H1 (cell line): ENCODE measurements around the gene HYAL4. TPM values are rescaled to one million over a fixed set of nuclear protein-coding genes. Genes with fewer than 3 reads are reported as not detected.

Experiments
- CTCF ChIA-PET: fragments of 300-600 bp; sonication (Branson Sonifier 250); formaldehyde crosslinking; loops from one replicate; lab custom pipeline; 2021; ENCODE audit not compliant: partially characterized antibody; lab: Charles Lee
- POLR2A ChIA-PET: fragments of 300-600 bp; sonication (Branson Sonifier 250); formaldehyde crosslinking; loops from one replicate; lab custom pipeline; 2021; ENCODE audit warnings: inconsistent platforms; ENCODE audit not compliant: partially characterized antibody; lab: Charles Lee
- DNase-seq, 2 experiments: peaks; one replicate each; pipeline versions ENCODE4 v3.0.0 to v3.0.0-alpha.2; 2010 to 2022; ENCODE audit warnings: low spot score in 2 of 2, low read depth in 1 of 2, mixed read lengths in 1 of 2
- FAIRE-seq: peaks from 2 replicates; lab custom pipeline; 2011; peaks lifted over from hg19 to GRCh38; lab: Jason Lieb, UNC
- H2AFZ ChIP-seq: 2 replicates; pipeline ENCODE4 v1.8.1; 2012; ENCODE audit warnings: low read length, inconsistent platforms
- H2AK5ac ChIP-seq: 2 replicates; pipeline ENCODE4 v1.6.1; 2013; ENCODE audit warnings: low read depth, low read length
- H2BK120ac ChIP-seq: replicated peaks from 2 replicates; pipeline ENCODE3; 2013; ENCODE audit warnings: low read depth, low read length, inconsistent platforms
- H2BK12ac ChIP-seq: 2 replicates; pipeline ENCODE4 v1.6.1; 2013; ENCODE audit warnings: low read depth, low read length
- H2BK15ac ChIP-seq: 2 replicates; pipeline ENCODE4 v1.6.1; 2013; ENCODE audit warnings: low read length
- H2BK20ac ChIP-seq: 2 replicates; pipeline ENCODE4 v1.6.1; 2013; ENCODE audit warnings: low read length
- H2BK5ac ChIP-seq: 2 replicates; pipeline ENCODE4 v1.6.1; 2013; ENCODE audit warnings: low read depth, low read length
- H3K14ac ChIP-seq: 2 replicates; pipeline ENCODE4 v1.6.1; 2013; ENCODE audit warnings: inconsistent platforms; ENCODE audit not compliant: insufficient read length
- H3K18ac ChIP-seq: 2 replicates; pipeline ENCODE4 v1.6.1; 2013; ENCODE audit warnings: low read length; ENCODE audit errors: extremely low read depth
- H3K23ac ChIP-seq: 2 replicates; pipeline ENCODE4 v1.6.1; 2013; ENCODE audit warnings: inconsistent platforms; ENCODE audit not compliant: insufficient read length
- H3K23me2 ChIP-seq: 2 replicates; pipeline ENCODE4 v1.6.1; 2013; ENCODE audit warnings: low read depth, low read length
- H3K27ac ChIP-seq: 2 replicates; pipeline ENCODE4 v1.6.1; 2011; ENCODE audit warnings: low read depth, low read length, inconsistent platforms
- H3K27me3 ChIP-seq, 4 experiments: replicated peaks in 1 of 4; 1 replicate in 1 of 4; 2 replicates in 3 of 4; pipeline versions ENCODE4 v1.6.1 to v1.8.1; 2011 to 2013; ENCODE audit warnings: low read length in 3 of 4, mild to moderate bottlenecking in 3 of 4, inconsistent platforms in 2 of 4, mixed read lengths in 2 of 4, moderate library complexity in 1 of 4; ENCODE audit not compliant: control insufficient read depth in 3 of 4, insufficient read depth in 3 of 4; ENCODE audit errors: extremely low read depth in 1 of 4
- H3K36me3 ChIP-seq, 4 experiments: 2 replicates each; pipeline versions ENCODE4 v1.6.1 to v1.8.1; 2011 to 2013; ENCODE audit warnings: mild to moderate bottlenecking in 4 of 4, low read length in 3 of 4, moderate library complexity in 2 of 4, control low read depth in 1 of 4, inconsistent platforms in 1 of 4; ENCODE audit not compliant: insufficient read depth in 4 of 4, control insufficient read depth in 2 of 4
- H3K4ac ChIP-seq: replicated peaks from 2 replicates; pipeline ENCODE3; 2013; ENCODE audit warnings: low read length, low read depth, mixed read lengths, inconsistent platforms; ENCODE audit not compliant: insufficient read length
- H3K4me1 ChIP-seq, 4 experiments: replicated peaks in 1 of 4; 1 replicate in 1 of 4; 2 replicates in 3 of 4; pipeline versions ENCODE4 v1.6.1 to v1.8.1; 2011 to 2013; ENCODE audit warnings: low read length in 3 of 4, inconsistent platforms in 2 of 4, mixed read lengths in 1 of 4; ENCODE audit not compliant: insufficient read depth in 4 of 4, control insufficient read depth in 3 of 4
- H3K4me2 ChIP-seq, 2 experiments: 2 replicates each; pipeline versions ENCODE4 v1.6.1 to v1.8.1; 2011 to 2013; ENCODE audit warnings: low read depth in 2 of 2, low read length in 2 of 2, control low read depth in 1 of 2, inconsistent platforms in 1 of 2, mild to moderate bottlenecking in 1 of 2; ENCODE audit not compliant: insufficient read depth in 1 of 2
- H3K4me3 ChIP-seq, 4 experiments: fragments of 200-600, 300-600 bp in 1 of 4; sonication (generic), shearing (Covaris generic), sonication (Bioruptor Twin) in 1 of 4; 2 replicates each; pipeline versions ENCODE4 v1.5.1 to v1.8.1; 2011 to 2016; ENCODE audit warnings: low read length in 4 of 4, low read depth in 3 of 4, control low read depth in 2 of 4, inconsistent platforms in 2 of 4, mild to moderate bottlenecking in 2 of 4, mixed read lengths in 1 of 4, moderate library complexity in 1 of 4; ENCODE audit not compliant: insufficient read depth in 2 of 4; ENCODE audit errors: extremely low read depth in 1 of 4
- H3K56ac ChIP-seq: replicated peaks from 2 replicates; pipeline ENCODE3; 2013; ENCODE audit warnings: low read depth, mild to moderate bottlenecking, mixed read lengths, low read length, inconsistent platforms; ENCODE audit not compliant: insufficient read length
- H3K79me1 ChIP-seq: 2 replicates; pipeline ENCODE4 v1.6.1; 2013; ENCODE audit warnings: low read depth, low read length, control low read depth
- H3K79me2 ChIP-seq, 2 experiments: 2 replicates each; pipeline versions ENCODE4 v1.6.1 to v1.8.1; 2012 to 2013; ENCODE audit warnings: low read length in 2 of 2, mild to moderate bottlenecking in 2 of 2, inconsistent platforms in 1 of 2; ENCODE audit not compliant: insufficient read depth in 2 of 2, control insufficient read depth in 1 of 2
- H3K9ac ChIP-seq, 4 experiments: replicated peaks in 1 of 4; 1 replicate in 1 of 4; 2 replicates in 3 of 4; pipeline versions ENCODE4 v1.6.1 to v1.8.1; 2011 to 2013; ENCODE audit warnings: low read depth in 3 of 4, low read length in 3 of 4, control low read depth in 2 of 4, mild to moderate bottlenecking in 2 of 4, moderate library complexity in 2 of 4, inconsistent platforms in 1 of 4; ENCODE audit errors: extremely low read depth in 1 of 4
- H3K9me3 ChIP-seq, 2 experiments: 2 replicates each; pipeline versions ENCODE4 v1.6.1 to v1.8.1; 2012 to 2013; ENCODE audit warnings: mild to moderate bottlenecking in 2 of 2, moderate library complexity in 2 of 2, control low read depth in 1 of 2, inconsistent platforms in 1 of 2, low read depth in 1 of 2, low read length in 1 of 2, mixed read lengths in 1 of 2; ENCODE audit not compliant: insufficient read depth in 2 of 2
- H4K20me1 ChIP-seq, 2 experiments: replicated peaks in 1 of 2; 2 replicates each; pipeline versions ENCODE3 to v1.8.1; 2011 to 2013; ENCODE audit warnings: inconsistent platforms in 2 of 2, low read length in 2 of 2, mild to moderate bottlenecking in 1 of 2; ENCODE audit not compliant: insufficient read depth in 2 of 2, control insufficient read depth in 1 of 2
- H4K5ac ChIP-seq: 2 replicates; pipeline ENCODE4 v1.6.1; 2013; ENCODE audit warnings: low read length, low read depth, mixed read lengths, inconsistent platforms; ENCODE audit not compliant: insufficient read length
- H4K8ac ChIP-seq: 2 replicates; pipeline ENCODE4 v1.8.0; 2013; ENCODE audit warnings: mild to moderate bottlenecking, moderate library complexity, low read length, inconsistent platforms; ENCODE audit not compliant: insufficient read depth; ENCODE audit errors: extremely low read depth
- H4K91ac ChIP-seq: replicated peaks from 2 replicates; pipeline ENCODE3; 2013; ENCODE audit warnings: low read length, mixed read lengths, inconsistent platforms; ENCODE audit not compliant: insufficient read length
- CTCF ChIP-seq, 3 experiments: IDR thresholded peaks; 1 replicate in 2 of 3; 2 replicates in 1 of 3; pipeline versions ENCODE4 v1.5.1 to v1.6.1; 2011; ENCODE audit warnings: low read length in 3 of 3, mild to moderate bottlenecking in 3 of 3, inconsistent platforms in 2 of 3, low read depth in 1 of 3, moderate library complexity in 1 of 3; ENCODE audit not compliant: insufficient read depth in 1 of 3; ENCODE audit errors: control extremely low read depth in 1 of 3
- RAD21 ChIP-seq, 2 experiments: IDR thresholded peaks in 1 of 2; conservative IDR thresholded peaks in 1 of 2; 2 replicates each; pipeline ENCODE4 v1.6.1; 2011; ENCODE audit warnings: low read depth in 2 of 2, low read length in 2 of 2, improper control_type of control experiment in 1 of 2, inconsistent platforms in 1 of 2, mild to moderate bottlenecking in 1 of 2, moderate library complexity in 1 of 2
- SIX5 ChIP-seq: IDR thresholded peaks from 2 replicates; pipeline ENCODE4 v1.6.1; 2011; ENCODE audit warnings: mild to moderate bottlenecking, low read depth, low read length
- WGBS, 2 experiments: shearing (Covaris generic) in 1 of 2; methylation state at CpG; one replicate each; pipeline versions ENCODE4 v1.1.6 to v1.1.7; 2013 to 2015; ENCODE audit warnings: low lambda C conversion rate in 2 of 2, mixed read lengths in 2 of 2, inconsistent platforms in 1 of 2, low coverage in 1 of 2, missing lambda C conversion rate in 1 of 2; ENCODE audit not compliant: insufficient replicate concordance in 2 of 2, insufficient coverage in 1 of 2, insufficient read length in 1 of 2; ENCODE audit errors: extremely low coverage in 1 of 2, missing lambda C conversion rate in 1 of 2; 5-methylcytosine and 5-hydroxymethylcytosine counted together
- polyA plus RNA-seq, 7 experiments: library from polyadenylated mRNA; depleted of rRNA in 3 of 7; stranded (reverse) in 5 of 7; unstranded in 2 of 7; fragments of >200 nt in 5 of 7; fragments of 200-250 nt in 2 of 7; gene quantifications; 1 replicate in 5 of 7; 2 replicates in 1 of 7; 4 replicates in 1 of 7; pipeline versions ENCODE4 v1.2.1 to v1.2.3, GENCODE V29; 2011 to 2013; ENCODE audit warnings: missing spikeins in 2 of 7, mixed read lengths in 2 of 7
- total RNA-seq: library from RNA; stranded (reverse); fragmentation: NEBNext Ultra II Directional; extraction: Animal tissue kit (Norgen Biotek cat#: 25700); gene quantifications from 2 replicates; pipeline ENCODE4 v1.2.1, GENCODE V29; 2021

The HYAL4 gene
- total and polyA plus RNA-seq, 2 of the 8 experiments (the other 6 are each of a cell fraction or from before 2014, with no cell fraction given) = not detected

DNA sequence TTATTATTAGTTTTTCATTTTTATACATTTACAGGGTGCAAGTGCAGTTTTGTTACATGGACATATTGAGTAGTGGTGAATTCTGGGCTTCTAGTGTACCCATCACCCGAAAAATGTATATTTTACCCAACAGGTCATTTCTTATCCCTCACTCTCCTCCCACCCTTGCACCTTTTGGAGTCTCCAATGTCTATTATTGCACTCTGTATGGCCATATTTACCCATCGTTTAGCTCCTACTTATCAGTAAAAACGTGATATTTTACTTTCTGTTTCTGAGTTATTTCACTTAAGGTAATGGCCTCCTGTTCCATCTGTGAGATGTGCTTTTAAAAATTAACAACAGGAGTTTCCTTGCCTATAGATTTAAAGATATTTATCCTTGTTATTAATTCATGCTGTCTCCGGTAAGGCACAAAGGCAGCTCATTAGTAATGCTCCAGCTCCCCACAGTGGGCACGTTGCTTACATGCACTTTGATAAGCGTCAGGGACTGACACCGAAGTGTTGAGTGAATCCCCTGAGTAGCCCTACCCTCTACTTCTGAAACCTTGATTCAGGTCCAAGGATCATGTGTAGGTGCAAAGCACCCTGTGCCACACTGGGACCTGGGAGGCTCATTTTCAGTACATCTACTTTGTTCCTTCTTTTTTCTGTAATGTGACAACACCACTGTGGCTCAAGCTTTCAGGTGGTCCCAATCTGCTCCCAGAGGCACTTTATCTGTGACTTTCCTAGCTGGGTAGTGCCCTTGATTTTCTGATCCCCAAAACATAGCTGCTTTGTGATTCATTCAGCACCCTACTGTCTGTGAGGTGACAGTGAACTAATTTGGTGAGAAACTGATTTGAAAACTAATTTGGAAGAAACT is 27.3 kb downstream of the HYAL4 start:
- no peak overlapping the region for H2BK15ac ChIP-seq
- H4K8ac ChIP-seq = no peak overlapping the region
- no peaks in the 10 kb centered on the region for H4K20me1 ChIP-seq
- 0 out of 4 replicates have a peak, but pooled peaks cover 0 to under 1% of the 10 kb centered on the region in 2 experiments for H3K9me3 ChIP-seq
- no peaks in the 10 kb centered on the region for H3K23me2 ChIP-seq
- H3K79me1 ChIP-seq = no peaks in the 10 kb centered on the region
- H3K56ac ChIP-seq = no peak overlapping the region
- H3K23ac ChIP-seq = no peak overlapping the region
- no peak overlapping the region for H2BK120ac ChIP-seq
- H4K91ac ChIP-seq = no peak overlapping the region
- no peak overlapping the region for H4K5ac ChIP-seq
- no peak overlapping the region for H3K9ac ChIP-seq
- no peak overlapping the region for H2AFZ ChIP-seq
- H3K79me2 ChIP-seq = no peaks in the 10 kb centered on the region
- no peak overlapping the region for H3K18ac ChIP-seq
- no peak overlapping the region for H3K14ac ChIP-seq
- H3K36me3 ChIP-seq = no peaks in the 10 kb centered on the region
- TF ChIP-seq RAD21 (IDR thresholded peaks at IDR 0.05 in 1 of 2, conservative IDR thresholded peaks at IDR 0.05 in 1 of 2; ENCODE audit: low read depth in 2 of 2, low read length in 2 of 2) = peak; percentile 94 to 95
- TF ChIP-seq CTCF (IDR thresholded peaks at IDR 0.05; ENCODE audit: control extremely low read depth in 1 of 3, insufficient read depth in 1 of 3, low read depth in 1 of 3, low read length in 3 of 3) = peak; percentile 54 to 80 (median 66)
- TF ChIP-seq SIX5 = no peak
- H3K4me3 ChIP-seq = no peak overlapping the region
- no peaks in the 10 kb centered on the region for H3K27me3 ChIP-seq
- 46% methylated on average over 7 of the region's 7 CpGs; no CpG with 5 or more reads in 1 of the 2 experiments for whole genome bisulfite sequencing, 2 experiments
- H3K4ac ChIP-seq = no peak overlapping the region
- H2BK5ac ChIP-seq = no peak overlapping the region
- no peak overlapping the region for H3K27ac ChIP-seq
- FAIRE-seq = peak; percentile 93
- DNase-seq = peak; percentile 21 to 58
- no peak overlapping the region for H2BK20ac ChIP-seq
- POLR2A ChIA-PET = interaction anchor here (0.8 to 1.3 kb wide), 2 partner anchors 190 to 236 kb away, joined by 3 to 4 read pairs; no protein-coding TSS in a partner anchor
- CTCF ChIA-PET = interaction anchor here (0.6 to 6.0 kb wide), 47 partner anchors 8 to 913 kb away, joined by 3 to 71 read pairs (median 4); partner anchors contain the start of genes HYAL4 and LMOD2
- H3K4me1 ChIP-seq = no peaks in the 10 kb centered on the region
- H2BK12ac ChIP-seq = no peak overlapping the region
- no peak overlapping the region for H3K4me2 ChIP-seq
- no peak overlapping the region for H2AK5ac ChIP-seq
